Esophagus squamous epithelium (tissue), 5 donors: Measurements from ENCODE around the gene OGFOD2. TPM values are rescaled to one million over a fixed set of nuclear protein-coding genes. Genes with fewer than 3 reads are reported as not detected.

Experiments used
- DNase-seq: peaks from one replicate; lab custom pipeline; 2025; lab: John Stamatoyannopoulos, UW
- H3K27ac ChIP-seq, 4 donors: fragments of 200-600 bp; sonication (generic); one replicate each; pipeline ENCODE4 v1.5.1; 2016 to 2019; ENCODE audit warnings: mild to moderate bottlenecking in 1 of 4
- H3K27me3 ChIP-seq, 4 donors: fragments of 200-600 bp; sonication (generic); 1 replicate in 3 of 4; 2 replicates in 1 of 4; pipeline versions ENCODE4 v1.5.1 to v1.6.0; 2017 to 2021; ENCODE audit warnings: antibody characterized with exemption in 1 of 4
- H3K36me3 ChIP-seq, 3 donors: fragments of 200-600 bp; sonication (generic); one replicate each; pipeline ENCODE4 v1.5.1; 2016 to 2019
- H3K4me1 ChIP-seq, 3 donors: fragments of 200-600 bp; sonication (generic); one replicate each; pipeline ENCODE4 v1.5.1; 2017 to 2019
- H3K4me3 ChIP-seq, 4 donors: fragments of 200-600 bp; sonication (generic); 1 replicate in 3 of 4; 2 replicates in 1 of 4; pipeline ENCODE4 v1.5.1; 2016 to 2019; ENCODE audit warnings: mild to moderate bottlenecking in 2 of 4, moderate library complexity in 1 of 4
- H3K9me3 ChIP-seq, 3 donors: fragments of 200-600 bp; sonication (generic); one replicate each; pipeline ENCODE4 v1.5.1; 2016 to 2019
- CTCF ChIP-seq, 6 experiments: fragments of 450-650 bp in 4 of 6; fragments of 200-600 bp in 2 of 6; sonication (generic) in 2 of 6; IDR thresholded peaks; one replicate each; pipeline ENCODE4 v1.5.1; 2016 to 2019; ENCODE audit warnings: antibody characterized with exemption in 6 of 6, mild to moderate bottlenecking in 4 of 6, moderate library complexity in 4 of 6
- POLR2A ChIP-seq, 4 donors: fragments of 450-650 bp; IDR thresholded peaks; one replicate each; pipeline ENCODE4 v1.6.1; 2017; ENCODE audit warnings: antibody characterized with exemption in 4 of 4, mild to moderate bottlenecking in 4 of 4, moderate library complexity in 3 of 4
- WGBS, 2 donors: methylation state at CpG; one replicate each; pipeline ENCODE4 v1.1.5; 2018; 5-methylcytosine and 5-hydroxymethylcytosine counted together
- intact Hi-C: fragments of 100-400 bp; cut with DNase I; formaldehyde crosslinking; loops from one replicate; pipeline ENCODE4 v1.15.0; 2022
- total RNA-seq, 4 donors: library from RNA; depleted of rRNA; stranded (reverse); fragments of >200 nt; gene quantifications; one replicate each; pipeline ENCODE4 v1.1.0, GENCODE V29; 2016
- donor health status: DM: yes; HTN: yes; CAD: no.

Gene OGFOD2
- total RNA-seq, 4 donors from 2014 or later = 8.5 to 13.9 (median 11.3) TPM

GRCh38 chr12:122956035-122956434 lies 19.0 kb upstream of the OGFOD2 start:
- no peaks in the 10 kb centered on the region for H3K9me3 ChIP-seq
- intact Hi-C loops = loop anchor here (10.0 kb wide), 1 partner anchor 161 kb away; no protein-coding TSS in a partner anchor
- H3K27ac ChIP-seq = no peak overlapping the region
- no peak for TF ChIP-seq POLR2A (IDR thresholded peaks at IDR 0.05)
- no peak for TF ChIP-seq CTCF (IDR thresholded peaks at IDR 0.05)
- peaks cover 0 to 11% (median 0%) of the 10 kb centered on the region in 3 donors for H3K4me1 ChIP-seq
- H3K36me3 ChIP-seq = peaks cover 0 to 17% (median 6%) of the 10 kb centered on the region in 3 donors
- H3K4me3 ChIP-seq = no peak overlapping the region
- 71 to 78% methylated on average over 1 to 2 of the region's 2 CpGs for WGBS, 2 donors
- DNase-seq = no peak
- no peaks in the 10 kb centered on the region for H3K27me3 ChIP-seq

- H3K27me3 ChIP-seq = no peaks in the 10 kb centered on the region
- H3K36me3 ChIP-seq = peaks cover 0 to 17% (median 6%) of the 10 kb centered on the region in 3 donors
- intact Hi-C loops = loop anchor here (10.0 kb wide), 1 partner anchor 164 kb away; no protein-coding TSS in a partner anchor
- no peak overlapping the region for H3K27ac ChIP-seq
- DNase-seq = no peak
- no peaks in the 10 kb centered on the region for H3K9me3 ChIP-seq
- no peak overlapping the region for H3K4me3 ChIP-seq
- WGBS, 2 donors = 79 to 84% methylated on average over 5 of the region's 5 CpGs
- no peaks in the 10 kb centered on the region for H3K4me1 ChIP-seq
- no peak for TF ChIP-seq CTCF (IDR thresholded peaks at IDR 0.05)
- no peak for TF ChIP-seq POLR2A (IDR thresholded peaks at IDR 0.05)
Observed at GRCh38 chr12:122958198-122958888, 16.7 kb upstream of the OGFOD2 start.

- H3K36me3 ChIP-seq = peaks cover 0 to 17% (median 6%) of the 10 kb centered on the region in 3 donors
- DNase-seq = no peak
- H3K27ac ChIP-seq = no peak overlapping the region
- H3K9me3 ChIP-seq = no peaks in the 10 kb centered on the region
- peaks cover 5 to 13% (median 11%) of the 10 kb centered on the region in 3 donors for H3K4me1 ChIP-seq
- WGBS, 2 donors = 86 to 92% methylated on average over 13 to 22 of the region's 35 CpGs
- intact Hi-C loops = loop anchor here (10.0 kb wide), 1 partner anchor 165 kb away; no protein-coding TSS in a partner anchor
- no peak for TF ChIP-seq CTCF (IDR thresholded peaks at IDR 0.05)
- no peak for TF ChIP-seq POLR2A (IDR thresholded peaks at IDR 0.05)
- H3K27me3 ChIP-seq = no peaks in the 10 kb centered on the region
- H3K4me3 ChIP-seq = no peak overlapping the region
Observed at GRCh38 chr12:122959566-122960192, 15.4 kb upstream of the OGFOD2 start.

- no peak overlapping the region for H3K4me3 ChIP-seq
- no peak overlapping the region for H3K27ac ChIP-seq
- TF ChIP-seq CTCF (IDR thresholded peaks at IDR 0.05) (no peak), POLR2A (IDR thresholded peaks at IDR 0.05) (no peak)
- no peaks in the 10 kb centered on the region for H3K9me3 ChIP-seq
- intact Hi-C loops = no loop called here
- peaks cover 0 to 17% (median 6%) of the 10 kb centered on the region in 3 donors for H3K36me3 ChIP-seq
- H3K4me1 ChIP-seq = peaks cover 10 to 18% (median 16%) of the 10 kb centered on the region in 3 donors
- DNase-seq = no peak
- no peaks in the 10 kb centered on the region for H3K27me3 ChIP-seq
- WGBS, 2 donors = 92 to 94% methylated on average over 6 to 8 of the region's 8 CpGs
Observed at GRCh38 chr12:122960193-122960569, 14.9 kb upstream of the OGFOD2 start.
